Activated CD4-positive, alpha-beta T cell treated with anti-CD3 and anti-CD28 coated beads, Interleukin-10, Interleukin-2, amounts not matched to agents 100 ng/mL and 50 ng/mL, durations not matched to agents 16 hours and 8 hours (primary cell): ENCODE data around the gene ANKRD13D.
A peak's percentile ranks its signal among the peaks of the same experiment; 100 is the strongest.

Experiments used
- DNase-seq: peaks from one replicate; pipeline ENCODE4 v3.0.0-alpha.2; 2020

Gene ANKRD13D

GRCh38 chr11:67274768-67275605 is 14.1 kb upstream of the ANKRD13D start:
- DNase-seq = no peak

DNA sequence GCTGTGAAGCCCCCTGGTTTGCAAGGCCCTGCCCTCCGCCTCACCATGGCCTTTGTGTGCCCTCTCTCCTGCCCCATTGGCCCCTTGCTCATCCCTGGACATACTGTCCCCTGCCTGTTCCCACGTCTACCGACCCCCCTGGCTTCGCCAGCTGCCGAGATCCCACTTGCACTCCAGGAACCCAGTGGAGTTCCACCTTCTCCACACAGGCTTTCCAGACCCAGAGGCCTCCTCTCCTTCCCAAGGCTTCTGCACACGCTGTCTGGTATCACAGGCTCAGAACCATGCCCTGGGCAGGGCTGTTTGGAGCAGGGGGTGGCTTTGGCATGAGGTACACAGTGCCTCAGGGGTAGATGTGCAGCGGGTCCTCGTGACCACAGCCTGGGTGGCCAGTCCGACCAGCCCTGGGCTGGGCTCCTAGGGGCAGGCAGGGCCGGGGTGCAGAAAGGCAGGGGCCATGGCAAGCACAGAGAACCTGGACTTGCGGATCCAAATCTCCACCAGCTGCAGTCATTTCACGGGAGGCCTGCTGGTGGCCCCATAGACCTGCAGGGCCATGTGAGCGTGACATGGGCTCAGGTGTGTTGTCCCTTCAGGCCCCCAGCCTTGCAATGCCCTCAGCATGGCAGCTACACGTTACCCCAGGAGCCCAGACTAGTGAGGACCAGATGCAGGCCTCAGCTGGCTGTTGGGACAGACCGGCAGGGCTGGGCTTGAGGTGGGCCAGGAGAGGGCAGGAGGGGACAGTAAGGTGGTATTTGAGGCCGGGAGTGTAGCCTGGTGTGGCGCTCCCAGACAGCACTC is 13.3 kb upstream of the ANKRD13D start:
- peak; percentile 34 for DNase-seq

DNA sequence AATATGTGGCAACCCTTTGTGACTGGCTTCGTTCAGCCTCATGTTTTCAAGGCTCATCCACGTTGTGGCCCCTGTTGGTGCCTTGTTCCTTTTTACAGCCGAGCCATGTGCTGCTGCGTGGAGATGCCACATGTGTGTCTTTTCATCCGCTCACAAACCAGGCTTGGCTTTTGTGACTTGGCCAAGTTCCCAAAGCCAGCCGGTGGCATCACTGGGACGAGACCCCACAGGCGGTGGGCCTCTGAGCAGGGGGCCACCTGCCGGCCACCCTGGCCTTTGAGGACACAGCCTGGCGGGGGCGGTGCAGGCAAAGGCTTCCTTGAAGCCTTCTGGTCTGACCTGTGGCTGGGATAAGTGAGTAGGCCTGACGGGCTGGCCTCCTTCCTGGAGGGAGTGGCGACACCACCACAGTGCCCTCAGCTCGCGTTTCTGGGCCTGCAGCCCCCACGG is 12.3 kb upstream of the ANKRD13D start:
- DNase-seq = peak; percentile 79

DNA sequence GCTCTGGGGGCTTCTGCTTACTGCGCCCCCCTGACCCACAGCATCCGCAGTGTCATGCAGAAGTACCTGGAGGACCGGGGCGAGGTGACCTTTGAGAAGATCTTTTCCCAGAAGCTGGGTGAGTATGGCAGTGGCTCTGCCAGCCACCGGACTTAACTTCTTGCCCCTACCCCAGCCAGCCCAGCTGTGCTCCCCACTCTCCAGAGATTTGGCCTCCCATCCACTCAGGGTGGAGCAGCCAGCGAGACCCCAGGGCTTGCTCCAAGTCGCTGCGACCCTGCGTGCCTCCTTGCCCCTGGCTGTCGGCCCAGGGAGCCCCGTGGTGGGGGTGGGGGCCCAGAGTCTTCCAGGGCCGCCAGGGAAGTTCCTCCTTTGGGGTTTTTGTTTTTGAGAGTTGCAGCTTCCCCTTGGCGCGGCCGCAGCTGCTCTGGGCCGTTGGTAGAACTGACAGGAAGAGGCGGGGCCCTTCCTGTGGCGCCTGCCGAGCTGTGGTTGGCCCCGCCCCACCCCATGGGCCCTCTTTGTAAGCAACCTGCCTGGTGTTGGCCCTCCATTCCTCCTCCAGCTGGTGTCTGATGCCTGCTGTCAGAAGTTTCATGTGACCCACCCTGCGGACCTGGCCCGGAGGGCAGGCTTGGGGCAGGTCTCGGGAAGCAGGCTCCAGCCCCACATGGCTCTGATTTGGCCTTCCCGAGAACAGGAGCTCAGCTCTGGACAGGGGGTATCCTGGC is 11.7 kb upstream of the ANKRD13D start:
- peak; percentile 97 for DNase-seq

DNA sequence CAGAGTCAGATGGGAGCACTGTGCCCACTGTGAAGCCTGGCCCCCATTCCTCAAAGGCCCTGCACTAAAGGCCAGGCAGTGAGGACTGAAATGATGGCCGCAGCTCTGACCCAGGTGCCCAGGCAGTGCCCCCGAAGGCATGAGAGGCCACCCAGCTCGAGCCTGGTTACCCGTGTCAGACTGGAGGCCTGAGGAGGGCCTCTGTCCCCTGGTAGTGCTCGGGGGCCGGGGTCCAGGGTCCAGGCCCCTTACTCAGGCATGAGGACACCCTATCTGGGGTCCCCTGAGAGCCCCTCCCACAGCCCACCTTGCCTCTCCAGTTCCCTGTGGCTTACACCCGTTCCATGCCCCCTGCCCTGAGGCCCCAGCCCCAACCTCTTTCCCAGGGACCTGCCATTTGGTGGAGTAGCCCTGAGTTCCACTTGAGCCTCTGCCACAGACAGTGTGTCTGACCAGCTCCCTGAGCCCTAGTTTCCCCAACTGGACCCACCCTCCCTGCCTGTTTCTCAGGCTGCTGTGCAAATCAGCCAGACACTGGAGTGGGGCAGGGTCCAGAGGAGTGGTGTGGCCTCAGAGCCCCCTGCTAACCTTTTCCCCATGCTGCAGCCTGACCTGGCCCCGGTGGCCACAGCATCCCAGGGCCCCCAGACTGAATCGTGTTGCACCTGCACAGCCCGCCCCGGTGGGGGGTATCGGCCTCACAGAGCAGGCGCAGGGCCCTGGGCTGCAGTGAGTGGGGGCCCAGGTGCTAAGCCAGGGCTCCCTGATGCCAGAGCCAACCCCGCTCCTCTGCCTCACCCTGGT is 10.8 kb upstream of the ANKRD13D start:
- DNase-seq = no peak

DNA sequence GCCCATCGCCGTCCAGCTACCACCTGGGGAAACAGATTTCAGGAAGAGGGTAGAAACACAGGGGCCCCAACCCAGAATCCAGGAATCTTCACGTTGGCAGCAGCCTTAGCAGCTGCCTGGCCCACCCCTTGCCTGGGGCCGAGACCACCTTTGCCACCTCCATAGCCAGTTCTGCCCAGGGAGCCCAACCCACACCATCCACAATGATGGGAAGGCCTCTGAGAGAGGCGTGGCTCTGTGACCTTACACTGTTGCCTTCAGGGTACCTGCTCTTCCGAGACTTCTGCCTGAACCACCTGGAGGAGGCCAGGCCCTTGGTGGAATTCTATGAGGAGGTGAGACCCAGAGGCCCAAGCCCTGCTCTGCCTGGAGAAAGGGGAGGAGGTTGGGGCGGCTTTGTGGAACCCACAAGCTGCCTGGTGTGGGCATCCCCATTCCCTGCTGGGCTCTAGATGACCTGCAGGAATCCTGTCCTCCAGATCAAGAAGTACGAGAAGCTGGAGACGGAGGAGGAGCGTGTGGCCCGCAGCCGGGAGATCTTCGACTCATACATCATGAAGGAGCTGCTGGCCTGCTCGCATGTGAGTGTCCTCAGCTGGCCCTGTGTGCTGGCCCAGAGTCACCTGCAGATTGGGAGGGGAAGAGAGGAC is 10.0 kb upstream of the ANKRD13D start:
- DNase-seq = no peak

GRCh38 chr11:67279589-67280340 is 9.3 kb upstream of the ANKRD13D start:
- no peak for DNase-seq

GRCh38 chr11:67280341-67280787 is 8.7 kb upstream of the ANKRD13D start:
- no peak for DNase-seq

DNA sequence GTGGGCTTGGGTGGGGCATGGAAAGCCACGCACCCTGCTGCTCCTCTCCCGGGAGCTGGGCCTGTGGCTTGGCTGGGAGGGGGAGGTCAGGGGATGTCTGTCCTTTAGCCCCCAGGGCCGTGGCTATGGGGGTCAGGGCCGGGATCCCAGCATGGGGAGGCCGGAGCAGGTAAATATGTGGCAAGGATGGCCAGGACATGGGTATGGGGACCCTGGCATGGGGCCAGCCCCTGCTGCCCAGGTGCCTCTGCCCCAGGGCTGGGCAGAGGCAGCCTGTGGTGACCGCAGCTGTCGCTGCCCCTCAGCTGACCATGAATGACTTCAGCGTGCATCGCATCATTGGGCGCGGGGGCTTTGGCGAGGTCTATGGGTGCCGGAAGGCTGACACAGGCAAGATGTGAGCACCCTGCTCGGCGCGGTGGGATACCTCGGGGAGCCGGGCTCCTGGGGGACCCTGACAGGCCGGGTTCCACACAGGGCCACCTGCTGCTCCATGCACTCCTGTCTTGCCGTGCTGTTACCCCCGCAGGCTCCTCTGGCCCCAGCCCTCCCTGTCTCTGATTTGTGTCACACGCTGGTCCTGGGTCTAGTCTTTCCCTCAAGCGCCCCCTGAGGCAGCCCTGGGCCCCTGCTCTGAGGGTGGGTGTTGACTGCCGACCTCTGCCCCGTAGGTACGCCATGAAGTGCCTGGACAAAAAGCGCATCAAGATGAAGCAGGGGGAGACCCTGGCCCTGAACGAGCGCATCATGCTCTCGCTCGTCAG is 8.1 kb upstream of the ANKRD13D start:
- no peak for DNase-seq

DNA sequence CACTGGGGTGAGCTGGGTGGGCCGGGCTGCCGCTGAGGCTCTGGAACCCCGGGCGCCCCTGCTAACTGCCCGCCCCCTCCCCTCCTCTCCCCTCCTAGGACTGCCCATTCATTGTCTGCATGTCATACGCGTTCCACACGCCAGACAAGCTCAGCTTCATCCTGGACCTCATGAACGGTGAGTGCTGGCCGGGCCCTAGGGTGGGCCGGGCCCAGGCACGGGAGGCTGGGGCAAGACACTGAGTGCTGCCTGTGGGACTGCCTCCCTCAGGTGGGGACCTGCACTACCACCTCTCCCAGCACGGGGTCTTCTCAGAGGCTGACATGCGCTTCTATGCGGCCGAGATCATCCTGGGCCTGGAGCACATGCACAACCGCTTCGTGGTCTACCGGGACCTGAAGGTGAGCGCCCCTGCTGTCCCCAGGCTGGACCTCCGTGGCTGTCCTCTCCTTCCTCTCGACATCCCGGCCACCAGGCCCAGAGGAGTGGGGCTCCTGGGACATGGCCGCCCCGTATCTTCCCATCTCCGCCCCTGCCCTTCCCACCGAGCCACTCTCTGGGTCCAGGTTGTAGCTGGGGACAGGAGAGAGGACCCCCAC is 7.5 kb upstream of the ANKRD13D start:
- DNase-seq = no peak

DNA sequence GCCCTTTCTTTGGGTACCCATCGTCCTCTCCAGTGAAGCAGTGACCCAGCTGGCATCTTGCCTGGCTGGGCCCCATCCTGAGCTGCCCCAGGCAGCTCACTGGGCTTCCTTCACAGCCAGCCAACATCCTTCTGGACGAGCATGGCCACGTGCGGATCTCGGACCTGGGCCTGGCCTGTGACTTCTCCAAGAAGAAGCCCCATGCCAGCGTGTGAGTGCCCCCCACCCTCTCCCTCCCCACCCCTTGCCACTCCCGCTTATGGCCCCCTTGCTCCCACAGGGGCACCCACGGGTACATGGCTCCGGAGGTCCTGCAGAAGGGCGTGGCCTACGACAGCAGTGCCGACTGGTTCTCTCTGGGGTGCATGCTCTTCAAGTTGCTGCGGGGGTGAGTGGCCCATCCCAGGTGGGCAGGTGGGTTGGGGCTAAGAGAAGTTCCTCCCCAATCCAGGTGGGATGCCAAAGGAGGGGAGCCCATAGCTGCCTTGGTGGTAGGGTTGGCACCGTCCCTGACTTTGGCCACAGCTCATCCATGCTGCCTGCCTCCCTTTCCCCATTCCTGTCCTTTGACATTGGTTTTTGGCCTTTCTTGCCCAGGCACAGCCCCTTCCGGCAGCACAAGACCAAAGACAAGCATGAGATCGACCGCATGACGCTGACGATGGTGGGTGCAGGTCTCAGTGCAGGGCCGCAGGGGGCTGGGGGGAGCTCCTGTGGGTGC is 6.8 kb upstream of the ANKRD13D start:
- no peak for DNase-seq

DNA sequence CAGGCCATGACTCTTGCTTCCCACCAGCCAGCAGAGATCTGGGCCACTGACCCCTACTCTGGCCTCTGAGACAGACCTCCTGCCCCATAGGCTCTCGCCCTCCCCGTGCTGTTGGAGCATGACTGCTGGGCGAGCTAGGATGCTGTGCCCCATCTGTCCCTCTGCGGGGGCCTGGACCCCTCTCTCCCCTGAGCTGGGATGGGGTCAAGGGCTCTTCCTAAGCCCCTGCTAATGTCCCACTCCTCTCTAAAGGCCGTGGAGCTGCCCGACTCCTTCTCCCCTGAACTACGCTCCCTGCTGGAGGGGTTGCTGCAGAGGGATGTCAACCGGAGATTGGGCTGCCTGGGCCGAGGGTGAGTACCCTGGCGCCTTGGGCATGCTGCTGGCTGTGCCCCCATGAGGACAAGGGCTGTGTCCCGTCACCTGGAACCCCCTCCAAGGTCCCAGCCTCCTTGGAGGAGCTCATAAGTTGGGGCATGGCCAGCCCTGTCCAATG is 6.2 kb upstream of the ANKRD13D start:
- no peak for DNase-seq

- DNase-seq = no peak
Measured at GRCh38 chr11:67283481-67283963, 5.6 kb upstream of the ANKRD13D start.

DNA sequence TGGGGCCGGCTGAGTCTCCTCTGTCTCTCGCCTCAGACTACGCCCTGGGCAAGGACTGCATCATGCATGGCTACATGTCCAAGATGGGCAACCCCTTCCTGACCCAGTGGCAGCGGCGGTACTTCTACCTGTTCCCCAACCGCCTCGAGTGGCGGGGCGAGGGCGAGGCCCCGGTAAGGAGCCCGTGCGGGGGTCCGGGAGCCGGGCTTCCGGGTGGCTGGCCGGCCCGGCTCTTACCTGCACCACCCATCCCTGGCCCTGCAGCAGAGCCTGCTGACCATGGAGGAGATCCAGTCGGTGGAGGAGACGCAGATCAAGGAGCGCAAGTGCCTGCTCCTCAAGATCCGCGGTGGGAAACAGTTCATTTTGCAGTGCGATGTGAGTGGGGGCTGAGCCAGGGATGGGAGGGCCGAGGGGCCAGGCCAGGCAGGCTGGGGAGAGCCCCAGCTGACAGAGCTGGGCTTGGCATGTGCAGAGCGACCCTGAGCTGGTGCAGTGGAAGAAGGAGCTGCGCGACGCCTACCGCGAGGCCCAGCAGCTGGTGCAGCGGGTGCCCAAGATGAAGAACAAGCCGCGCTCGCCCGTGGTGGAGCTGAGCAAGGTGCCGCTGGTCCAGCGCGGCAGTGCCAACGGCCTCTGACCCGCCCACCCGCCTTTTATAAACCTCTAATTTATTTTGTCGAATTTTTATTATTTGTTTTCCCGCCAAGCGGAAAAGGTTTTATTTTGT is 4.1 kb upstream of the ANKRD13D start:
- no peak for DNase-seq

GRCh38 chr11:67285541-67286498 is 3.3 kb upstream of the ANKRD13D start:
- no peak for DNase-seq

- DNase-seq = peak; percentile 36
Measured at GRCh38 chr11:67286621-67287333, 2.3 kb upstream of the ANKRD13D start.
